PC-9 (cell line): ENCODE data around the gene LIPH.

Experiments used
- CTCF ChIP-seq: fragments of 200-600 bp; sonication (generic); conservative IDR thresholded peaks from 2 replicates; pipeline ENCODE4 v1.6.1; 2017; ENCODE audit warnings: mixed run types, antibody characterized with exemption, mild to moderate bottlenecking, moderate library complexity
- EZH2 ChIP-seq: fragments of 200-600 bp; sonication (generic); IDR thresholded peaks from 2 replicates; pipeline ENCODE4 v1.8.0; 2017; ENCODE audit warnings: antibody characterized with exemption, low read depth

DNA sequence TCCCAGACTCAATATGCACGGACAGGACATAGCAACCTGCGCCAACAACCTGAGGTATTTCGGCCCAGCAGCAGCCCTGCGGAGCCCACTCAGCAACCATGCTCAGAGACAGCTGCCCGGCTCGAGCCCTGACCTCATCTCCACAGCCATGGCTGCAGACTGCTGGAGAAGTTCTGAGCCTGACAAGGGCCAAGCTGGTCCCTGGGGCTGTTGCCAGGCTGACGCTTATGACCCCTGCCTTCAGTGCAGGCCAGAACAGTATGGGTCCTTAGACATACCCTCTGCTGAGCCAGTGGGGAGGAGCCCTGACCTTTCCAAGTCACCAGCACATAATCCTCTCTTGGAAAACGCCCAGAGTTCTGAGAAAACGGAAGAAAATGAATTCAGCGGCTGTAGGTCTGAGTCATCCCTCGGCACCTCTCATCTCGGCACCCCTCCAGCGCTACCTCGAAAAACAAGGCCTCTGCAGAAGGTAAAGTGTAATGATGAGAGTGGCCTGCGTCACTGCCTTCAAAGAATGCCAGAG lies 79.0 kb downstream of the LIPH start:
- TF ChIP-seq CTCF, result no peak
- no peak for TF ChIP-seq EZH2
